Neural cell (in vitro differentiated cells): ENCODE measurements around the gene MALAT1. TPM values are rescaled to one million over a fixed set of nuclear protein-coding genes. Genes with fewer than 3 reads are reported as not detected.

Source experiments
- H2AFZ ChIP-seq: fragments of 200-600, 300-800 bp; sonication (generic), shearing (Covaris generic); 2 replicates; pipeline ENCODE4 v1.6.0; 2014; ENCODE audit warnings: low read depth, mild to moderate bottlenecking, antibody characterized with exemption, low read length, moderate library complexity
- H3F3A ChIP-seq: fragments of 200-600 bp; shearing (Covaris generic); 2 replicates; pipeline ENCODE4 v1.6.1; 2016; ENCODE audit warnings: mild to moderate bottlenecking, moderate library complexity, mixed read lengths, antibody characterized with exemption, low read length; ENCODE audit not compliant: insufficient read depth, poor library complexity, severe bottlenecking
- H3K27ac ChIP-seq: fragments of 200-600, 300-800 bp; sonication (generic), shearing (Covaris generic); 2 replicates; pipeline ENCODE4 v1.5.1; 2014; ENCODE audit warnings: mild to moderate bottlenecking, low read length, moderate library complexity
- H3K27me3 ChIP-seq: fragments of 300-800, 200-600 bp; sonication (generic), shearing (Covaris generic); 2 replicates; pipeline ENCODE4 v1.6.0; 2014; ENCODE audit warnings: mild to moderate bottlenecking, low read depth, low read length, moderate library complexity; ENCODE audit not compliant: insufficient read depth
- H3K36me3 ChIP-seq: fragments of 300-800, 200-600 bp; sonication (generic), shearing (Covaris generic); 2 replicates; pipeline ENCODE4 v1.5.1; 2014; ENCODE audit warnings: mild to moderate bottlenecking, antibody characterized with exemption, low read length, moderate library complexity; ENCODE audit not compliant: insufficient read depth
- H3K4me2 ChIP-seq: fragments of 300-800, 200-600 bp; sonication (generic), shearing (Covaris generic); 2 replicates; pipeline ENCODE4 v1.6.0; 2014; ENCODE audit warnings: mild to moderate bottlenecking, low read length
- H3K4me3 ChIP-seq: fragments of 300-800, 200-600 bp; sonication (generic), shearing (Covaris generic); 2 replicates; pipeline ENCODE4 v1.5.1; 2014; ENCODE audit warnings: mild to moderate bottlenecking, low read length, moderate library complexity
- H3K79me2 ChIP-seq: fragments of 200-600 bp; shearing (Covaris generic); replicated peaks from 2 replicates; pipeline ENCODE4 v1.6.0; 2014; ENCODE audit warnings: mild to moderate bottlenecking, low read length, moderate library complexity; ENCODE audit not compliant: insufficient read depth
- H3K9ac ChIP-seq: fragments of 300-800, 200-600 bp; sonication (generic), shearing (Covaris generic); 2 replicates; pipeline ENCODE4 v1.6.1; 2016; ENCODE audit warnings: mild to moderate bottlenecking, low read length, mixed read lengths
- H3K9me2 ChIP-seq: fragments of 200-600 bp; shearing (Covaris generic); 2 replicates; pipeline ENCODE4 v1.6.1; 2016; ENCODE audit warnings: mild to moderate bottlenecking, low read length, mixed read lengths; ENCODE audit not compliant: insufficient read depth
- H3K9me3 ChIP-seq: fragments of 200-600, 300-800 bp; sonication (generic), shearing (Covaris generic); 2 replicates; pipeline ENCODE4 v1.6.1; 2016; ENCODE audit warnings: mild to moderate bottlenecking, mixed run types, low read length, moderate library complexity, mixed read lengths
- H4K20me1 ChIP-seq: fragments of 200-600 bp; shearing (Covaris generic); 2 replicates; pipeline ENCODE4 v1.6.1; 2016; ENCODE audit warnings: mild to moderate bottlenecking, mixed run types; ENCODE audit not compliant: insufficient read depth
- CTCF ChIP-seq: fragments of 450-650 bp; IDR thresholded peaks from 2 replicates; pipeline ENCODE4 v1.5.1; 2014; ENCODE audit warnings: antibody characterized with exemption, mild to moderate bottlenecking, moderate library complexity; ENCODE audit not compliant: poor library complexity, severe bottlenecking
- EP300 ChIP-seq: fragments of 450-650 bp; conservative IDR thresholded peaks from 2 replicates; pipeline ENCODE4 v1.6.1; 2014; ENCODE audit warnings: antibody characterized with exemption, mild to moderate bottlenecking, moderate library complexity; ENCODE audit not compliant: poor library complexity, severe bottlenecking
- EZH2 ChIP-seq: fragments of 200-600, 300-800 bp; shearing (Covaris generic), sonication (generic); IDR thresholded peaks from 2 replicates; pipeline ENCODE4 v1.6.1; 2014; ENCODE audit warnings: antibody characterized with exemption, low read length, borderline replicate concordance, mild to moderate bottlenecking; ENCODE audit not compliant: insufficient read depth, poor library complexity, severe bottlenecking
- MXI1 ChIP-seq: fragments of 450-650 bp; conservative IDR thresholded peaks from 2 replicates; pipeline ENCODE4 v1.6.1; 2014; ENCODE audit warnings: antibody characterized with exemption, mild to moderate bottlenecking; ENCODE audit not compliant: poor library complexity, severe bottlenecking
- POLR2AphosphoS5 ChIP-seq: IDR thresholded peaks from 2 replicates; pipeline ENCODE4 v1.6.1; 2012
- RAD21 ChIP-seq: fragments of 450-650 bp; conservative IDR thresholded peaks from 2 replicates; pipeline ENCODE4 v1.6.1; 2014; ENCODE audit warnings: antibody characterized with exemption, mild to moderate bottlenecking, moderate library complexity
- REST ChIP-seq: IDR thresholded peaks from 2 replicates; pipeline ENCODE4 v1.6.1; 2012; ENCODE audit warnings: borderline replicate concordance
- SMC3 ChIP-seq: fragments of 450-650 bp; conservative IDR thresholded peaks from 2 replicates; pipeline ENCODE4 v1.6.1; 2014; ENCODE audit warnings: antibody characterized with exemption, mild to moderate bottlenecking, moderate library complexity; ENCODE audit not compliant: poor library complexity
- TAF1 ChIP-seq: IDR thresholded peaks from 2 replicates; pipeline ENCODE4 v1.6.1; 2012; ENCODE audit warnings: low read depth
- polyA plus RNA-seq: library from polyadenylated mRNA; depleted of rRNA; stranded (reverse); fragments of >200 nt; gene quantifications from 2 replicates; pipeline ENCODE4 v1.2.3, GENCODE V29; 2014

Gene MALAT1
- polyA plus RNA-seq, 1 donor from 2014 or later: 1,383 TPM

- Histone ChIP-seq H3K4me2 (no peak overlapping the region), H3K9me3 (no peaks in the 10 kb centered on the region), H3K27ac (peak overlapping the region; percentile 61), H3K9me2 (no peaks in the 10 kb centered on the region), H4K20me1 (no peaks in the 10 kb centered on the region), H2AFZ (no peak overlapping the region), H3K36me3 (no peaks in the 10 kb centered on the region), H3K27me3 (no peaks in the 10 kb centered on the region), H3K9ac (peak overlapping the region; percentile 47), H3F3A (peaks cover 23% of the 10 kb centered on the region), H3K4me3 (peak overlapping the region; percentile 32), H3K79me2 (peaks cover 91% of the 10 kb centered on the region)
- TF ChIP-seq REST: no peak
- TF ChIP-seq POLR2AphosphoS5: no peak
- no peak for TF ChIP-seq EZH2
- no peak for TF ChIP-seq MXI1
- no peak for TF ChIP-seq CTCF
Measured at GRCh38 chr11:65492387-65492636, 6.5 kb upstream of the MALAT1 start.

GRCh38 chr11:65492637-65493366 is 6.0 kb upstream of the MALAT1 start:
- H4K20me1 ChIP-seq: no peaks in the 10 kb centered on the region
- H3K4me3 ChIP-seq: no peak overlapping the region
- H3K9me3 ChIP-seq: no peaks in the 10 kb centered on the region
- H3K27me3 ChIP-seq: no peaks in the 10 kb centered on the region
- peak overlapping the region; percentile 47 for H3K9ac ChIP-seq
- no peak overlapping the region for H3K4me2 ChIP-seq
- H3K9me2 ChIP-seq: no peaks in the 10 kb centered on the region
- H2AFZ ChIP-seq: no peak overlapping the region
- H3F3A ChIP-seq: peaks cover 23% of the 10 kb centered on the region
- peak overlapping the region; percentile 61 for H3K27ac ChIP-seq
- peak; percentile 11 for TF ChIP-seq EP300
- TF ChIP-seq TAF1: no peak
- H3K79me2 ChIP-seq: peaks cover 93% of the 10 kb centered on the region
- no peaks in the 10 kb centered on the region for H3K36me3 ChIP-seq

GRCh38 chr11:65493367-65494176 is 5.3 kb upstream of the MALAT1 start:
- peak overlapping the region; percentile 47 for H3K9ac ChIP-seq
- H3K4me2 ChIP-seq: no peak overlapping the region
- no peaks in the 10 kb centered on the region for H4K20me1 ChIP-seq
- H3K27ac ChIP-seq: peak overlapping the region; percentile 61
- H3K4me3 ChIP-seq: no peak overlapping the region
- no peaks in the 10 kb centered on the region for H3K9me3 ChIP-seq
- no peaks in the 10 kb centered on the region for H3K9me2 ChIP-seq
- H3F3A ChIP-seq: peaks cover 19% of the 10 kb centered on the region
- no peak overlapping the region for H2AFZ ChIP-seq
- peaks cover 94% of the 10 kb centered on the region for H3K79me2 ChIP-seq
- H3K27me3 ChIP-seq: no peaks in the 10 kb centered on the region
- H3K36me3 ChIP-seq: no peaks in the 10 kb centered on the region
- TF ChIP-seq EZH2 (no peak), EP300 (no peak), RAD21 (no peak), POLR2AphosphoS5 (no peak), CTCF (no peak), TAF1 (no peak), SMC3 (no peak), MXI1 (no peak)
